C4-2B (cell line): ENCODE measurements around the gene B9D1.

ENCODE experiments used
- H3K27ac ChIP-seq: fragments of 450-650 bp; 2 replicates; pipeline ENCODE4 v1.5.1; 2017
- CTCF ChIP-seq: fragments of 450-650 bp; conservative IDR thresholded peaks from 2 replicates; pipeline ENCODE4 v1.5.1; 2017; ENCODE audit warnings: mild to moderate bottlenecking
- ZFX ChIP-seq: fragments of 450-650 bp; IDR thresholded peaks from 2 replicates; pipeline ENCODE4 v1.6.1; 2017

Gene B9D1

GRCh38 chr17:19320876-19321275 is 41.6 kb downstream of the B9D1 start:
- H3K27ac ChIP-seq, result no peak overlapping the region
- TF ChIP-seq ZFX, result no peak
- no peak for TF ChIP-seq CTCF

GRCh38 chr17:19319771-19320505 is 42.6 kb downstream of the B9D1 start:
- no peak overlapping the region for H3K27ac ChIP-seq
- no peak for TF ChIP-seq CTCF
- no peak for TF ChIP-seq ZFX

DNA sequence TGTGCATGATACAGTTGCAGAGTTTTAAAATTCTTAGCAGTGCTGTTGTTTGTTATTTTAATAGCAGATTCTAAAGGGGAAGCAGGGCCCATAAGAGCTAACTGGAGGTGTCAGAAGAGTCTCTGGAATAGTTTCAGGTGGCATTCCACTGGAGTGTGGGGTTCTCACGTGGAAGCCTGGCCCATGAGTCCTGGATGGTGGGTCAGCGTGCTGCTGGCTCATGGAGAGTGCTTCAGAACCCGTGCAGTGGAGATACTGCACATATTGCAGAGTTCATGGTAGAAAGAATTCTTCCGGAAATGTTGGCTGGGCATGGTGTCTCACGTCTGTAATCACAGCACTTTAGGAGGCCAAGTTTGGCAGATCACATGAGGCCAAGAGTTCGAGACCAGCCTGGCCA is 43.9 kb downstream of the B9D1 start:
- TF ChIP-seq CTCF (no peak), ZFX (no peak)
- no peak overlapping the region for H3K27ac ChIP-seq

DNA sequence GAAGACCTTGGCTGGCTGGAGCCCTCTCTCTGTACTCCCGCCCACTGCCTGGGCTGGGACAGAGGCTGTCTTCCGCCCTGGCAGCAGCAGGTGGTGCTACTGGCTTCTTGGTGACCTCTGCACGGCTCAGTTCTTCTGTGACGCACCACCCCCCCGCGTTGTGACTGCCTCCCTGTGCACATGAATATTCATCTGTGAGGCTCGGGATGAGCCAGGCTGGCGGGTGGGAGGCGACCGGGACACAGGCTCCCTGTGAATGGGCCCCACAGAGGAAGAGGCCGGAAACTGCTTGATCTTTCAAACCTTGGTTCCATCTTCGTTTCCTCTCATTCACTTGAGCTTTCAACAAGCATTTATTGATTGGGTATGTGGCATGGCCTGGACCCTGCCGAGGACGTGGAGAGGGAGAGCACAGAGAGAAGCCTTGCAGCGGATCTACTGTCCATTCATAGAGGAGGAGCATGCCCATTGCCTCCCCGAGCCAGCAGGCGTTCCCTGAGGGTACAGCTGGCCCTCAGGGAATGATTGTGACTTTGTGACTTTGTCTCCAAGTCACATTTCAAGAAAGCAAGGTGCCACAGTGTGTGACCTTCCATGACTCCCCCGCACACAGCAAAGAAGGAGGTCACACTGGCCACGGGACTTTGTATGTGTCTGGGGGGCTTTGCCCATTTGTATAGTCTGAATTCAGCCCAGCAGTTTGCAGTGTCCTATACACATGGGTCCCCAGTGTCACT is 45.0 kb downstream of the B9D1 start:
- H3K27ac ChIP-seq, result no peak overlapping the region
- no peak for TF ChIP-seq CTCF
- TF ChIP-seq ZFX, result no peak

DNA sequence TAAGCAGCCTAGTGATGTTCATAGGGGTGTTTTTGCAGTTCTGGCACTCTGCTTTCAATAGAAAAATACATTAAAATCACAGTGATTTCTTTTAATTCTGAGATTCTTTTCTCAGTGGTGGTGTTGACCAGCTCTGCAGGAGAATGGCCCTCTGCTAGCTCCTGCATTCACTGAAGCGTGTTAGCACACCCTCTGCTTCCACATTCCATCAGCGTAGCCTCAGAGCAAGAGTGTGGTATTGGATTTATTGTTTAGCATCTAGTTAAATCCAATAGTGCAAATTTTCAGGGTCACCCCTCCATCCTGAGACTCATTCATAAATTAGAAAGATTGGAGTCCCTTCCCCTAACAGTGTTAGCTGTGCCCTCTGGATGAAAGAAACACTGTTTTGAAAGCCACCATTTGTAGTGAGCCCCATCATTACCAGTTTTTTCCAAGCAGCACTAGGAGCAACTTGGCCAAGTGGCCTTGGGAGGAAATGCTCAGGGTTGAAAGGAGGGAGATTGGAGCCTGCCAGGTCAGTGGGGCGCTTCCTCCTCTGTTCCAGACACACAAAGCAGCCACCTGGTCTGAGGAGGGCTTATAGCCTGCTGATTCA is 45.7 kb downstream of the B9D1 start:
- H3K27ac ChIP-seq, result no peak overlapping the region

DNA sequence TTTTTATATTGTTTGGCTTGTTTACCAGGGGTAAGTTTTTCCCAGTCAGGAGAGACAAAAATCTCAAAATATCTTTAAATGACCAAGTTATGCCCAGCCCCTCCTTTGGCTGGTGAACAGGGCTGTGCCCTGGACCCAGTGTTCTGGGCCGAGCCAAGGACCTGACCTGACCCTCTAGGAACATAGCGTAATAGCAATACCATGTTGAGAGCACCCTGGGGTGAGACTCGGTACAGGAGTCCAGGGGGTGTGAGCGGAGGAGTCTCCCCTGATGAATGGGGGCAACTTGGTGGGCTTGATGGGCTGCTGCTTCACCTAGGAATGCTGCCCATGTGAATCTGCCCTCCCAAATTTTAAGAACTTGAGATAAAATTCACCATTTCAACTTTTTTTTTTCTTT is 47.4 kb downstream of the B9D1 start:
- no peak overlapping the region for H3K27ac ChIP-seq
- TF ChIP-seq CTCF (no peak), ZFX (no peak)

More for the DNA sequence above, 45.7 kb downstream of the B9D1 start:
- TF ChIP-seq ZFX, result no peak
- no peak for TF ChIP-seq CTCF
